ENCODE measurements around the gene C15orf62. TPM values are rescaled to one million over a fixed set of nuclear protein-coding genes. Genes with fewer than 3 reads are reported as not detected.

C15orf62 gene
- total RNA-seq, 2 donors from 2014 or later, result 0.51 to 1.3 TPM

DNA sequence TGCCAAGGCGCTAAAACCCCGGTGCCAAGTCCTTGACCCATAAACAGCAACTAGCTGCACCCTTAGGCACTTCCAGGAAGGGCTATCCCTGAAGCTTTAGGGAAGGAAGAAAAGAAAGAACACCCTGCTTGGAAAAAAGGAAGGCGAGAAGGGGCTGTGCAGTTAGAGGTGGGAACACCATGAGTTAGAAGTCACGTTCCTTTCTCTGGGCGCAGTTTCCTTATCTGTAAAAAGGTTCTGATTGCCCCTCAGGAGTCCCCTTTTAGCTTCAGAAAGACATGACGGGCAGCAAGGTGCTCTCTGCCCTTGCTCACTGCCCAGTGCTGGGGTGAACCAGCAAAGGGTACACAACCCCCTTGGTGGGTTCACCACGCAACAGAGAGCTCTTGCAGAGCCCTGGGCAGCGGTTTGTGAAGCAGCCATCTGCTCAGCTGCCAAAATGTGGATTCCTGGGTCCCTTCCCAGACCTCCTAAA is 5.1 kb upstream of the C15orf62 start:
- WGBS, result 19% methylated on average over 8 of the region's 8 CpGs
- Histone ChIP-seq H3K9me3 (no peaks in the 10 kb centered on the region), H3K4me1 (replicated peaks) (peaks cover 17% of the 10 kb centered on the region)

GRCh38 chr15:40766194-40766815 is 3.5 kb upstream of the C15orf62 start:
- H3K4me3 ChIP-seq, result no peak overlapping the region
- no peaks in the 10 kb centered on the region for H3K27me3 ChIP-seq (replicated peaks; ENCODE audit: insufficient read depth)
- peaks cover 29% of the 10 kb centered on the region for H3K4me1 ChIP-seq (replicated peaks)
- TF ChIP-seq, protein P1, sequence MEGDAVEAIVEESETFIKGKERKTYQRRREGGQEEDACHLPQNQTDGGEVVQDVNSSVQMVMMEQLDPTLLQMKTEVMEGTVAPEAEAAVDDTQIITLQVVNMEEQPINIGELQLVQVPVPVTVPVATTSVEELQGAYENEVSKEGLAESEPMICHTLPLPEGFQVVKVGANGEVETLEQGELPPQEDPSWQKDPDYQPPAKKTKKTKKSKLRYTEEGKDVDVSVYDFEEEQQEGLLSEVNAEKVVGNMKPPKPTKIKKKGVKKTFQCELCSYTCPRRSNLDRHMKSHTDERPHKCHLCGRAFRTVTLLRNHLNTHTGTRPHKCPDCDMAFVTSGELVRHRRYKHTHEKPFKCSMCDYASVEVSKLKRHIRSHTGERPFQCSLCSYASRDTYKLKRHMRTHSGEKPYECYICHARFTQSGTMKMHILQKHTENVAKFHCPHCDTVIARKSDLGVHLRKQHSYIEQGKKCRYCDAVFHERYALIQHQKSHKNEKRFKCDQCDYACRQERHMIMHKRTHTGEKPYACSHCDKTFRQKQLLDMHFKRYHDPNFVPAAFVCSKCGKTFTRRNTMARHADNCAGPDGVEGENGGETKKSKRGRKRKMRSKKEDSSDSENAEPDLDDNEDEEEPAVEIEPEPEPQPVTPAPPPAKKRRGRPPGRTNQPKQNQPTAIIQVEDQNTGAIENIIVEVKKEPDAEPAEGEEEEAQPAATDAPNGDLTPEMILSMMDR (IDR thresholded peaks at IDR 0.05), result no peak
- TF ChIP-seq POLR2A (IDR thresholded peaks at IDR 0.05), result no peak
- TF ChIP-seq POLR2AphosphoS5 (IDR thresholded peaks at IDR 0.05), result no peak
- no peak overlapping the region for H3K27ac ChIP-seq
- 62% methylated on average over 7 of the region's 7 CpGs for WGBS
- H3K9me3 ChIP-seq, result no peaks in the 10 kb centered on the region
- no peaks in the 10 kb centered on the region for H3K36me3 ChIP-seq
- intact Hi-C loops (cut with DNase I), result loop anchor here (5.0 kb wide), 1 partner anchor 36 kb away; no protein-coding TSS in a partner anchor
- no peak for DNase-seq (ENCODE audit: low spot score)

More for the DNA sequence above, 5.1 kb upstream of the C15orf62 start:
- no peak for DNase-seq (ENCODE audit: low spot score)
- Histone ChIP-seq H3K27ac (peak overlapping the region; percentile 81 to 83), H3K36me3 (no peaks in the 10 kb centered on the region), H3K4me3 (peak overlapping the region; percentile 35 to 45), H3K27me3 (replicated peaks; ENCODE audit: insufficient read depth) (no peaks in the 10 kb centered on the region)
- TF ChIP-seq POLR2AphosphoS5 (IDR thresholded peaks at IDR 0.05), result no peak
- TF ChIP-seq, protein P1 (IDR thresholded peaks at IDR 0.05), result no peak
- no peak for TF ChIP-seq POLR2A (IDR thresholded peaks at IDR 0.05)
- intact Hi-C loops (cut with DNase I), result loop anchor here (5.0 kb wide), 1 partner anchor 38 kb away; no protein-coding TSS in a partner anchor

- intact Hi-C loops (cut with DNase I), result loop anchor here (5.0 kb wide), 1 partner anchor 35 kb away; no protein-coding TSS in a partner anchor
- H3K27me3 ChIP-seq (replicated peaks; ENCODE audit: insufficient read depth), result no peaks in the 10 kb centered on the region
- H3K36me3 ChIP-seq, result no peaks in the 10 kb centered on the region
- H3K4me1 ChIP-seq (replicated peaks), result peaks cover 29% of the 10 kb centered on the region
- WGBS, result 92% methylated on average over 32 of the region's 32 CpGs
- no peak overlapping the region for H3K27ac ChIP-seq
- no peak for DNase-seq (ENCODE audit: low spot score)
- TF ChIP-seq POLR2A (IDR thresholded peaks at IDR 0.05), result no peak
- TF ChIP-seq, protein P1 (IDR thresholded peaks at IDR 0.05), result no peak
- no peak overlapping the region for H3K4me3 ChIP-seq
- H3K9me3 ChIP-seq, result no peaks in the 10 kb centered on the region
Observed at GRCh38 chr15:40766906-40767837, 2.6 kb upstream of the C15orf62 start.

DNA sequence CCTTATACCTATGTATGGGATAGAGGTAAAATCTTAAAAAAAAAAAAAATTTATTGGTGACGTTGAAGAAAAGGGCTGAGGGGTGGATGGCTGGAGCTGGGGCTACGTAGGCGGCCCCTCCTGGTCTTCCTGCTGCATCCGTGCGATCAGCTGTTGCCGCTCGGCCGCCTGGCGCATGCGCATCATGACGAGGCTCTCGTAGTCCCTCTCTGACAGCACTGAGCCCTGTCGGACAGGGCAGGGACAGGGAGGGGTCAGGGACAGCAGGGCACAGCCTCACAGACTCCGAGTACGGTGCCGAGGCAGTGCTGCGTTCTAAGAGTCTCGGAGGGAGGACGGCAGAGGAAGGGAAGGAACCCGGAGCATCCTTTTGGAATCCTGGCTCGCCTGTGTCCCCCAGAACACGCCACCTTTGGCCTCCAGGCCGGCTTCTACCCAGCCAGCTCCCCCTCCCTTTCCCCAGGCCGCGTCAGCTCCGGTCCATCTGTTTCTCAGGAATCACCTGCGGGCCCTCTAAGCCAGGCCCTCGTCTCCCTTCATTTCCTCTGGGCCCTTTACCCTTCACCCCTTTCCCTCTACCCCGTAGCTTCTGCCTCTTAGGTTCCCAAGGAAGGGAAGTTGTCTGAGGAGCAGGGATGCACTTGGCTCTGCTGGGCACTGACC is 1.8 kb upstream of the C15orf62 start:
- intact Hi-C loops (cut with DNase I), result loop anchor here (5.0 kb wide), 1 partner anchor 34 kb away; no protein-coding TSS in a partner anchor
- peaks cover 29% of the 10 kb centered on the region for H3K4me1 ChIP-seq (replicated peaks)
- no peaks in the 10 kb centered on the region for H3K36me3 ChIP-seq
- no peak overlapping the region for H3K4me3 ChIP-seq
- TF ChIP-seq POLR2A (IDR thresholded peaks at IDR 0.05), result no peak
- no peak for TF ChIP-seq POLR2AphosphoS5 (IDR thresholded peaks at IDR 0.05)
- TF ChIP-seq, protein P1 (IDR thresholded peaks at IDR 0.05), result no peak
- 90% methylated on average over 29 of the region's 29 CpGs for WGBS
- H3K27ac ChIP-seq, result peak overlapping the region in 1 of 2 donors; percentile 76
- no peaks in the 10 kb centered on the region for H3K27me3 ChIP-seq (replicated peaks; ENCODE audit: insufficient read depth)
- H3K9me3 ChIP-seq, result no peaks in the 10 kb centered on the region
- DNase-seq (ENCODE audit: low spot score), result no peak

All from prostate gland (tissue), 2 donors.